NCI-H82 treated with DMSO at 0.1 percent for 48 hours (cell line): ENCODE results near the gene AIF1L.
"Not testable (repeated sequence)": the region's sequence is repeated elsewhere in the genome, so short reads cannot be mapped to it uniquely, and the experiment has no call there.

Source experiments
- DNase-seq: peaks from one replicate; lab custom pipeline; 2025; ENCODE audit not compliant: unreplicated experiment; lab: John Stamatoyannopoulos, UW

The AIF1L gene

DNA sequence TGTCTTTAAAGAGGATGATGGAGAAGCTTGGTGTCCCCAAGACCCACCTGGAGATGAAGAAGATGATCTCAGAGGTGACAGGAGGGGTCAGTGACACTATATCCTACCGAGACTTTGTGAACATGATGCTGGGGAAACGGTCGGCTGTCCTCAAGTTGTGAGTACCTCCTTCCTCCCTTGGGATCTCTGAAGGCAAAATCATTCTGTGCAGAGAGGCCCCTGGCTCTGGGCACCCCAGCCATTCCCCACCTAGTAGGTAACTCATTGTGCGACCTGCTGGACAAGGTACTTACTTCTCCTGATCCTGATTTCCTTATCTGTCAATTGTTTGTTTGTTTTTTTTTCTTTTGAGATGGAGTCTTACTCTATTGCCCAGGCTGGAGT, 21.4 kb downstream of the AIF1L start:
- no peak for DNase-seq

DNA sequence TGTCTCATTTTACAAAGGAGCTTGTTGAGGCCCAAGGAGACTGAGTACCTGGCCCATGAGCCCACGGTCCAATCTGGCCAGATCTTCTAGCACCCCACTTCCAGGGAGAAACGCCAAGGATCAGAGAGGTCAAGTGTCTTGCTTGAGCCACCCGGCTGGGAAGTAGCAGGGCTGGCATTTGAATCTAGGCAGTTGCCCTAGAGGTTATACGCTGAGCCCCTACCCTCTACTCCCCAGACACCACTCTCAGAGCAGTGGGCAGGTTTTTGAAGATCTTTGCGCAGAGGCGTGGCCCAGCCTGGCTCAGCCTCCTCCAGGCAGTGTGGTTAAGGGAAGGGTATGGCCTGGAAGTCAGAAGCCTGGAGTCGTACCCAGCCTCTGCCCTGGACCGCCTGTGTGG, 23.3 kb downstream of the AIF1L start:
- no peak for DNase-seq

DNA sequence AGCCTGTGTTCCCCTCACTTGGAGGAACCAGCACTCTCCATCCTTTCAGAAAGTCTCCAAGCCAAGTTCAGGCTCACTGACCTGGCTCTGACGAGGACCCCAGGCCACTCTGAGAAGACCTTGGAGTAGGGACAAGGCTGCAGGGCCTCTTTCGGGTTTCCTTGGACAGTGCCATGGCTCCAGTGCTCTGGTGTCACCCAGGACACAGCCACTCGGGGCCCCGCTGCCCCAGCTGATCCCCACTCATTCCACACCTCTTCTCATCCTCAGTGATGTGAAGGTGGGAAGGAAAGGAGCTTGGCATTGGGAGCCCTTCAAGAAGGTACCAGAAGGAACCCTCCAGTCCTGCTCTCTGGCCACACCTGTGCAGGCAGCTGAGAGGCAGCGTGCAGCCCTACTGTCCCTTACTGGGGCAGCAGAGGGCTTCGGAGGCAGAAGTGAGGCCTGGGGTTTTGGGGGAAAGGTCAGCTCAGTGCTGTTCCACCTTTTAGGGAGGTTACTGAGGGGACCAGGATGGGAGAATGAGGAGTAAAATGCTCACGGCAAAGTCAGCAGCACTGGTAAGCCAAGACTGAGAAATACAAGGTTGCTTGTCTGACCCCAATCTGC, 24.4 kb downstream of the AIF1L start:
- no peak for DNase-seq

DNA sequence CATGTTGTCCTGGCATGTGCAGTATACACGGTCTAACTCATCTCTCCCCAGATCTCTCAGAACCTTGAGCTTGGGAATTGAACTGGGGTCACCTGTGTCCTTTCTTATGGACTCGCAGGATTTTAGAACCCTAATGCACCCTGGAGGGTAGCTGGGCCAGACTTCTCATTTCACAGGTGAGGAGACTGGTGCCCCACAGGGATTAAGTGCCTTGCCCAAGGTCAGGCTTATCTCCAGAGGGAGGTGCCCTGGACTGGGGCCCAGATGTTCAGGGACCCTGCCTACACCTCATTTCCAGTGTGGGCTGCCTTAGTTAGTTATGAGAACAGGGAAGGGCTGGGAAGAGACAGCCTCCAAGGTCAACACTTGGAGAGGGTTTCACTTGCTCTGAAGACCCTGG, 25.0 kb downstream of the AIF1L start:
- no peak for DNase-seq

DNA sequence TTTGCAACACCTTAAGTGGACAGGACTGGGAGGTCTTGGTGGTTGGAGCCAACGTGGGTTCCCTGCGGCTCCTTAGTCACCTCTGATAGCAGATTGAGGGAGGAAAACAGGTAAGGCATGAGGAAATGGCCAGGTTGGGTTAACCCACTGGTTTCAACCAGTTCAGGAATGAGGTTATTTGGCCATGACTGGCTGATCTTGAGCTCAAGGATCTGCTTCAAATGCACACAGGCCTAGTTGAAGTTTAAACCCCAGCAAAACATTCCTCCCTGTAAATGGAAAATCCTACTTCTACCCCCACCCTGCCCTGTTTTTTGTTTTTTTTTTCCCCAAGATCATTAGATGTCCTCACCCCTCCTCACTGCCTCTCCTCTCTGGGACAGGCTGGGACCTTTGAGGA, 25.8 kb downstream of the AIF1L start:
- no peak for DNase-seq

DNA sequence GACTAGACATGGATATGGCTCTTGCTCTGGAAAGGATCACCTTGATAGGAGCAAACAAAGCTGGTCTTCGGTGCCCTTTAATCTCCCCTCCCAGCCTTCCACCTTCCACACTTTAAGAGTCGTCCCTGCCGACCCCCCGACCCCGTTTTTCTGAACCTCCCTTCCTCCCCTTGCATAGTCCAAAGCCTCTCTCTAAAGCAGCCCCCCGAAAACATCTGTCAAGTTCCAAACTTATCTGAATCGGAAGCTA, 28.6 kb downstream of the AIF1L start:
- DNase-seq = no peak

DNA sequence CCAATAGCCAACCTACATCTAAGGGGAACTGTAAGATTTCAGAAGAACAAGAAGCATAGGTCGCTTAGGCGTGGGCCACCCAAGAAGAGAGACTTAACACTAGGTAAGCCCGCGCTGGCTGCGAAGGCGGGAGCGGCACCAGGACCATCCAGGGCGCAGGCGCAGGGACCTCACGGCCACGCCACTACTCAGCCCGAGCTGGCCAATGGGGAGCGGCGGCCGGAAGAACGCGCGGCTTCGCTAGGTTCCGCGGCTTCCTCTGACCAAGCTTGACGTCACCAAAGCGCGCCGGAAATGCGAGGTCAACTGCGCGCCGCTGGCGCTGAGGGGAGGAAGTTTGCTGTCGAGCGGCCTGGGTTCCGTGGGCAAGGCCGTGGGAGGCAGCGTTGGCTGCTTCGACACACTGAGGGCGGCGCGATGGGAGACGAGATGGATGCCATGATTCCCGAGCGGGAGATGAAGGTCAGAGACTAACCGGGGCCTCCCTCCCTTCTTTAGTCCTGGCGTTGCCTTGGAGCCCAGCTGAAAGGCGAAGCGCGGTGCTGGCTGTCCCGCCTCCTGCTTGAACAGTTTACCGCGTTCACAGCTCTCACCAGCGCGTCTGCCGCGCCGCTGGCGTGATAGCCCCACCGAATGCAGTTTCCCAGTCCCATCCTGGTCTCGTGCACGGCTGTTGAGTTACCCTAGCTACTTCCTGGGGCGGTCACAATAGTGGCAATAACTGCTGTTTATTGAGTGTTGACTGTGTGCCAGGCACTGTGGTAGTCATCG, 29.1 kb downstream of the AIF1L start, which contains the start of gene NUP214:
Gene NUP214, plus strand, starts transcription at position 299 of the 771 bp plus-strand sequence. Its CDS starts 119 bp downstream, at position 418.
- DNase-seq = peak; percentile 89

DNA sequence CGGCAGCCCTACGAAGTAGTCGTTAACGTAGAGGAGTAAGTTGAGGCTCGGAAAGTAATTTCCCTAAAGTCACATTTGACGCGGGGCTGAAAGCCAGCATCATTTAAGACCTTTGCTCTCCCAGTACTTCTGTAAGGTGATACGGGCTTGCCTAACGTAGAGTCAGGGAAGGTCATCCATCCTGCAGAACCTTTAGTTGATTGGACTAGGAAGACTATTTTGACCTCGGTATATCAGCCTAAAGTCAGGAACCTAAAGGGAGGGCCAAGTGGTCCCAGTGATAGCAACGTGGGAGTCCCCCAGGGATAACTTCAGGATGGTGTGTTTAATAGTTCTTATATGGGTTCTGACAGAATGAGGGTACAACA, 29.7 kb downstream of the AIF1L start:
- no peak for DNase-seq

DNA sequence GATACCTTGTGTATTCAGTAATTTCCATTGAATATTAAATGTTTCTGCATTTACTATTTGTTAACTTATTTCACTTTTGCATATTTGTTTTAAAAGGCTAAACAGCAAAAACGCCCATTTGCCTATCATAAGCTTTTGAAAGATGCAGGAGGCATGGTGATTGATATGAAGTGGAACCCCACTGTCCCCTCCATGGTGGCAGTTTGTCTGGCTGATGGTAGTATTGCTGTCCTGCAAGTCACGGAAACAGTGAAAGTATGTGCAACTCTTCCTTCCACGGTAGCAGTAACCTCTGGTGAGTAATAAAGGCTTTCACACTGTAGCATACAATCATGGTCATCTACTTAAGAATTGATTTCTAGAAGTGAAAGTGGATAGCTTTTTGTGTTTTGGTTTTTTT, 32.9 kb downstream of the AIF1L start:
- no peak for DNase-seq

DNA sequence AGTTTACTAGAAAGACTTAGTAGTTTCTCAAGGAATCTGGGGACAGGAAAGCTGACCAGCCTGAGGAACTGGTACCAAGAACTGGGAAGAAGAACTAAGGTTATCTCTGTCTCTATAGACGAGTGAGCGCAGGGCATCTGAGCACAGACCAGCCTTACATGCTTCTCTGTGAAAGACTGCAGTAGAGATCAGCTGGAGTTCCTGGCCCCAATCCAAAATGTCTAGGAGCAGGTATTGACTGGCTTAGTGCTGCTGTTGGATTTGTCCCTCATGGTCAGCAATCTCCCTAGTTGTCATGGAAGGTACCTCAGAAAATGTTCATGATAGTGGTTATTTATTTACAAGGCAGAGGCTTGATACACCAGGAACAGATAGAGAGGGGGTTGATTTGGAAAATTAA, 42.3 kb downstream of the AIF1L start:
- DNase-seq = no peak

DNA sequence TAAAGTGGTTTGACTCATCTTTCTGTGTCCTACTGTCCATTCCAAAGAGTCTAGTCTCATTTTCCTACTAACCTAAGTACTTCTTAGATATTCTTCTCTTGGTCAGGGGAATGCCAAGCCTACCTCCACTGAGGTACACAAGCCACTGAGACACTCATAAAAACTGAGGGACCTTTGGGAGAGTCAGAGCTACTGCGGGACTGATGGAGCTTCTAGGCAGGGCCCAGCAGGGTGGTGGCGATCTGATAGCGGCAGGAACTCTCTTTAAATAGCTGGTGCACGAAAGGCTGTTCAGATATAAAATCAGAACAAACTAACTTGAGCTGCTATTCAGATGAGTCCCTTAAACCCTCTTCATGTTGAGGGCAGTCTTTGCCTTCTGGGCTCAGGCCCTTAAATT, 43.8 kb downstream of the AIF1L start:
- DNase-seq = no peak

DNA sequence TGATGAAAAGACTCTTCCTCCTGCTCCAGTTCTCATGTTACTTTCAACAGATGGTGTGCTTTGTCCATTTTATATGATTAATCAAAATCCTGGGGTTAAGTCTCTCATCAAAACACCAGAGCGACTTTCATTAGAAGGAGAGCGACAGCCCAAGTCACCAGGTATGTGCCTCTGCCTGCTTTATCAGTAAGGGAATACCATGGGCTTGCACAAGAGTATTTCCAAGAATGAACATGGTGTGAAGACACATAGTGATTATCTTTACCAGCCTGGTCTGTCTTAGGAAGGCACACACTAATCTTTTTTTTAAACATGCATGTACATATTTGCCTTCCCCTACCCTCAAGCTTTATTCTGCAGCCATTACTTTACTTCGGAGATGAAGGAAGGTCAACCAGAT, 44.2 kb downstream of the AIF1L start:
- no peak for DNase-seq

DNA sequence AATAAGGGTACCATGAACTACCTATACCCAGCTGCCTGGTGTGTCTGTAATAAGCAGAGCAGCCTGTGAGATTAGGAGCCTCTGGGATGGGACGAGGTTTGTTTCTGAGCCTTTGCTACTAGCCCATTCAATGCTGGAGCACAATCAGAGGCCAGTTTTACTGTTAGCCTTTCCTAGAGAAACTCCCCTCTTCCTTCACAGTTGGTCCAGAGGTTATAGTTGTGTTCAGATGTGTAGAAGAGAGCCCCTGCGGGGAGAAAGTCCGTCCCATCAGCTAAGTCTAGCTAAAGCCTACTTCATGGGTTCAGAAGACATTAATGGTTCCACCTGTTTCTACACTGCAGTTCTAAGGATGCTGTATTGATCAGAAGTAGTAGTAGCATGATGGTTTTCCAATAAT, 45.8 kb downstream of the AIF1L start:
- DNase-seq = no peak

DNA sequence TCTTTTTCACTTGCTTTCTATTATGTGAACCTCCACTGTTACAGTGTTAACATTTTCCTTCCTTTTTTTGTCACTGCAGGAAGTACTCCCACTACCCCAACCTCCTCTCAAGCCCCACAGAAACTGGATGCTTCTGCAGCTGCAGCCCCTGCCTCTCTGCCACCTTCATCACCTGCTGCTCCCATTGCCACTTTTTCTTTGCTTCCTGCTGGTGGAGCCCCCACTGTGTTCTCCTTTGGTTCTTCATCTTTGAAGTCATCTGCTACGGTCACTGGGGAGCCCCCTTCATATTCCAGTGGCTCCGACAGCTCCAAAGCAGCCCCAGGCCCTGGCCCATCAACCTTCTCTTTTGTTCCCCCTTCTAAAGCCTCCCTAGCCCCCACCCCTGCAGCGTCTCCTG, 47.9 kb downstream of the AIF1L start:
- DNase-seq = no peak

DNA sequence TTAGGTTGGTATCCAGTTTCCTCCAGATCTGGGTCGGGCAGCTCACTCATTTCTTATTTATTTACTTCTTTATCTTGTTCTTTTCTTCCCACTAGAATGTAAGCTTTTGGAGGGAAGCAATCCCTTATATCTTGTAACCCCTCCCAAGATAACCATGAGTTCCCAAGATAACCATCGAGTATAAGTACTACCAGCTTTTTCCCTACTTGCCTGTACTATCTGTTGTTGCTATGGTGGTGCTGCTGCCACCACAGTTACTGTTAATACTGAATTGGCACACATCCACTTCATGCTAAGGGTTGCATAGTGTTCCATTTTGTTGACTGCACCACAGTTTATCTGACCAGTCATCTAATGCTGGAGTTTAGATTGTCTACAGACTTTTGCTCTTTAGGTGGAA, 48.9 kb downstream of the AIF1L start:
- DNase-seq = no peak

DNA sequence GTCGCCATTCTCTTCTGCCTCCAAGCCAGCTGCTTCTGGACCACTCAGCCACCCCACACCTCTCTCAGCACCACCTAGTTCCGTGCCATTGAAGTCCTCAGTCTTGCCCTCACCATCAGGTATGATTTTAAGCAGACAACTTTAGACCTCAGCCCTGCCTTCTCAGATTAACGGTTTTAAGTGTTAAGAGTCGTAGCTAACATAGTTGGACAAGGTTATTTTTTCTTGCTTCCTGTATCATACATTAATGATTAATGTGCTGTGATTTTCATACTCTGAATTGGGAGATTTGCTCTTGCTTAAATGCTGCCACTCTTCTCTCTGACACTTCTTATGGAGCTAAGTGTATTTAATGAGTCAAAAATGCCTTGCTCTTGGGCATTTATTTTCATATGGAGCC, 49.9 kb downstream of the AIF1L start:
- DNase-seq = no peak

DNA sequence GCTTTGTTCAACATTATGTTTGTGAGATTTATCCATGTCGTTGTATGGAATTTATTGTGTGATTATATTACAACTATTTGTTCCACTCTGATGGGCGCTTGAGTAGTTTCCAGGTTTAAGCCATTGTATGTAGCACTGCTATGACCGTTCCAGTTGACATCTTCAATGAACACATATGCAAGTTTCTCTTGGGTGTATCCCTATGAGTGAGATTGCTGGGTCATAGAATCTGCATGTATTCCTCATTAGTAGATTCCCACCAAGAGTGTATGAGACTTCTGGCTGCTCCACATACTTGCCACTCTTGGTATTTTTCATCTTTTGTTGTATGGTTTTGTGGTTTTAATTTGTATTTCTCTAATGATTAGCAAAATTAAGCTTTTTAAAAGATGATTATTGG, 51.9 kb downstream of the AIF1L start:
- DNase-seq = no peak

DNA sequence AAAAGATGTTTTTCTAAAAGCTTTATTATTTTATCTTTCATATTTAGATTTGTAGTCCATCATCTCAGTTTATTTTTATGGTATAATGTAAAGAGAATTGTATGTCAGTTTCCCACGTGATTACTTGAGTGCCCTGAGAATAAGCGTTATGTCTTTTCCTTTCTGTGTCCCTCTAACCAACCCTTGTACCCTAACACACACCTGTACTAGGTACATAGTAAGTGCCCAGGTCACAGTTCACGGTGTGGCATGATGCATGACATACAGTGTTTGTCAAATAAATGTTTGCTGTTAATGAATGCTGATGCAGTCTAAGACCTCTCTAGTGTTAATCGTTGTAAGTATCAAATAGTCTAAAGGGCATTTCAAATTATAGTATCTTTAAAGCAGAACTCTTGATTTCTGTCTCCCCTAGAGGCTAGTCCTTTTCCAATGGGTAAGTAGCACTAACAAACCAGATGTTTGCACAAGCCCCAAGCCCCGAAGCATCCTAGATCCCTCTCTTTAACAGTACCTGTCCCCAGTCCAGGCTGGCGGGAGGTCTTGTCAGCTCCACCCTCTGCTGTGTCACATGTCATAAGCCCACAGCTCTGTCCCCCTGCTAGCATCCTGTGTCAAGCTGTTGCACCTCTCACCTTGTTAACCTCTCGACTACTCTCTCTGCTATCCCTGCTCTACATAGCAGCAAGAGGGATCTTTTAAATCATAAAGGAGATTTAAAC, 52.8 kb downstream of the AIF1L start:
- DNase-seq = no peak

DNA sequence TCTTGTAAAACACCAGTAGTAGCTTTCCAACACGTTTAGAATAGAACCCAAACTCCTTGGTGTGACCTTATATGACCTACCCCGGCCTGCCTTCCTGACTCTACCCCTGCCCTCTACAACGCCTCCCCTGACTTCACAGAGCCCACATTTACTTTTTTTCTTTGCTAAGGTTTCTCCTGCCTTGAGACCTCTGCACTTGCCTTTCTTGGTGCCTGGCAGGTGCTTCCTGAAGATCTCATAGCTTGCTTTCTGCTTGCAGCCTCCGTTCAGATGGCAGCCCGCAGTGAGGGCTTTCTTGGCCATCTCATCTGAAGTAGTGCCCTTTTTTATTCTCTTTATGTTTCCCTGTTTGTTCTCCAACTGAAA, 53.3 kb downstream of the AIF1L start:
- DNase-seq = no peak

DNA sequence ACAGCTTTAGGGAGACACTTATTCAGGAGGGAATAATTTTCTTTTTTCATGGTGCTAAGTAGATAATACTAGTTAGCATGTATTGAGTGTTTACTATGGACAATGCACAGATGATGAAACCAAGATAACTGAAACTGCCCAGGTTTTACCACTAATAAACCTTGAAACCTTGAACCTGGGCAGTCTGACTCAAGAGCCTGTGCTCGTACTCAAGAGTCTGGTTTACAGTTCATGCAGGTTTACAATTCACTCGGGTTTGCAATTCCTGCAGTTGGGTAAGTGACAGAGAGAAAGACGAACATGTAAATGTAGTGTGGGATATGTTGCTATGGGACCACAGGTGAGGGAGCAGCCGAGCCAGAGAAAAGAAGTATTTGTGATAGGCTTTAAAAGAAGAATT, 57.3 kb downstream of the AIF1L start:
- no peak for DNase-seq

DNA sequence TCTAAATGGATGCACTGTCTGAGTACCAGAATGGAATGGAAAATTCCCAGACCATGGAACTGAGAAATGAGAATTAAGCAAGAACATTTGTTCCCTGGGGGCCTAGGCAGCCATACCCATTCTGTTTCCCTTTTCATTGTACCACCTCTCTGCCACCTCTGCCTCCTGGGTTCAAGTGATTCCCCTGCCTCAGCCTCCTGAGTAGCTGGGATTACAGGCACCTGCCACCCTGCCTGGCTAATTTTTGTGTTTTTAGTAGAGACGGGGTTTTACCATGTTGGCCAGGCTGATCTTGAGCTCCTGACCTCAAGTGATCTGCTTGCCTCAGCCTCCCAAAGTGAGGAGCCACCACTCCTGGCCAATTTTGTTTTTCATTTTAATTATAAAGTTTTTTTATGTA, 62.3 kb downstream of the AIF1L start:
- DNase-seq = not testable (repeated sequence)

DNA sequence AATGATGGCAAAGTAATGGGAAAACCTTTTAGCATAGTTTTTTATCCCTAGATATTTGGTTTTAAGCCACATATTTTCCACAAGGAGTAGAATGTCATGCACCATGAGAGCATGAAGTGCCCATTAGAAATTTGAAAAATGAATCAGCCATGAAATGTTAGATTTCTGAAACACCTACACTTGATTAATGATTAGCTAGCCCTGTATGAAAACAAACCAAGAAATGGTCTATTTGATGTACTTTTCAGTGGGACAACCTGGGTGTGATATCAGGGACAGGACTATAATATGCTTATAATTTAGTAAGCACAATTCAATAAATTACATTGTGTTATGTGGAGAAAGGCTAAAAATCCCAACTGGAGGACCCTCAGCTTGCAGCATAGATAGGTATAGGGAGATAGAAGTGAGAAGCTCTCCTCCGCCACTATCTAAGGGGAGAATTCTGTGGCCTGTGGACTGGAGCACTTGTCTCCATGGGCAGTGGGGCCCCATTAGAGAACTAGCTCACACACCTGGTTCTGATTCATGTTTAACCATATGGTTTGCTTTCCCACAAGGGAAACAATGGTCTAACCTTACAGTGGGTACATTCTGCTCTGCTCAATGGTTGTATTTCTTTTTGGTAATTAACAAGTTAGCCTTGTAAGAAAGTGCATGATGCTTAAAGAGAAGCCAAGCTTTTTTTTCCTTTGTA, 64.2 kb downstream of the AIF1L start:
- no peak for DNase-seq
